ENCODE results near the gene RPL39.
"Not testable (repeated sequence)": the region's sequence is repeated elsewhere in the genome, so short reads cannot be mapped to it uniquely, and the experiment has no call there.

DNA sequence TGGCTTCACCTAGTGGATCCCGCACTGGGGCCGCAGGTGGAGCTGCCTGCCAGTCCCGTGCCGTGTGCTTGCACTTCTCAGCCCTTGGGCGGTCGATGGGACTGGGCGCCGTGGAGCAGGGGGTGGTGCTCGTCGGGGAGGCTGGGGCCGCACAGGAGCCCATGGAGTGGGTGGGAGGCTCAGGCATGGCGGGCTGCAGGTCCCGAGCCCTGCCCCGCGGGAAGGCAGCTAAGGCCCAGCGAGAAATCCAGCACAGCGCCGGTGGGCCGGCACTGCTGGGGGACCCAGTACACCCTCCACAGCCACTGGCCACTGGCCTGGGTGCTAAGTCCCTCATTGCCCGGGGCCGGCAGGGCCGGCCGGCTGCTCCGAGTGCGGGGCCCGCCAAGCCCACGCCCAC lies 40.7 kb downstream of the RPL39 start:
- TF ChIP-seq CTCF (IDR thresholded peaks at IDR 0.05; ENCODE audit: poor library complexity); EZH2phosphoT487 (IDR thresholded peaks at IDR 0.05; ENCODE audit: low read depth, severe bottlenecking, unreplicated experiment); EZH2 (IDR thresholded peaks at IDR 0.05; ENCODE audit: borderline replicate concordance): not testable (repeated sequence)

All from hepatocyte (in vitro differentiated cells).